ENCODE measurements around the gene PROSER3.
"Not testable (repeated sequence)": the region's sequence is repeated elsewhere in the genome, so short reads cannot be mapped to it uniquely, and the experiment has no call there.

PROSER3 gene

GRCh38 chr19:35792312-35792711, 34.3 kb downstream of the PROSER3 start:
- DNase-seq (ENCODE audit: low spot score), result no peak

GRCh38 chr19:35792888-35793287, 34.9 kb downstream of the PROSER3 start:
- DNase-seq (ENCODE audit: low spot score), result no peak

- no peak for DNase-seq (ENCODE audit: low spot score)
Measured at GRCh38 chr19:35793381-35794165, 35.6 kb downstream of the PROSER3 start.

GRCh38 chr19:35795564-35795963, 37.6 kb downstream of the PROSER3 start:
- DNase-seq (ENCODE audit: low spot score), result not testable (repeated sequence)

- no peak for DNase-seq (ENCODE audit: low spot score)
Measured at GRCh38 chr19:35796645-35797542, 38.9 kb downstream of the PROSER3 start.

GRCh38 chr19:35797663-35798062, 39.7 kb downstream of the PROSER3 start:
- DNase-seq (ENCODE audit: low spot score), result no peak

- no peak for DNase-seq (ENCODE audit: low spot score)
Measured at GRCh38 chr19:35801828-35802227, 43.9 kb downstream of the PROSER3 start.

GRCh38 chr19:35805526-35806102, 47.6 kb downstream of the PROSER3 start:
- DNase-seq (ENCODE audit: low spot score), result no peak

- no peak for DNase-seq (ENCODE audit: low spot score)
Measured at GRCh38 chr19:35806597-35806996, 48.6 kb downstream of the PROSER3 start.

- no peak for DNase-seq (ENCODE audit: low spot score)
Measured at GRCh38 chr19:35807633-35808032, 49.7 kb downstream of the PROSER3 start.

- DNase-seq (ENCODE audit: low spot score), result no peak
Measured at GRCh38 chr19:35811317-35812219, 53.6 kb downstream of the PROSER3 start.

GRCh38 chr19:35812220-35813042, 54.5 kb downstream of the PROSER3 start, which contains the start of gene PRODH2:
Gene PRODH2, minus strand, starts transcription at chr19:35812845. Its CDS starts 40 bp downstream, at chr19:35812805.
- DNase-seq (ENCODE audit: low spot score), result no peak

GRCh38 chr19:35813043-35813890, 55.3 kb downstream of the PROSER3 start:
- DNase-seq (ENCODE audit: low spot score), result no peak

- DNase-seq (ENCODE audit: low spot score), result no peak
Measured at GRCh38 chr19:35816262-35816661, 58.3 kb downstream of the PROSER3 start.

- DNase-seq (ENCODE audit: low spot score), result no peak
Measured at GRCh38 chr19:35816846-35817245, 58.9 kb downstream of the PROSER3 start.

- no peak for DNase-seq (ENCODE audit: low spot score)
Measured at GRCh38 chr19:35818445-35818844, 60.5 kb downstream of the PROSER3 start.

Data from D341Med (cell line).